Cerebellar cortex (tissue), 1 donor: ENCODE measurements around the gene DIP2C.

Experiments
- DNase-seq: peaks from one replicate; pipeline ENCODE4 v3.0.0-alpha.2; 2015; ENCODE audit warnings: low spot score

DIP2C gene

GRCh38 chr10:552679-553078, 136.8 kb downstream of the DIP2C start:
- DNase-seq = no peak

GRCh38 chr10:551373-552252, 137.9 kb downstream of the DIP2C start:
- DNase-seq = peak; percentile 57

DNA sequence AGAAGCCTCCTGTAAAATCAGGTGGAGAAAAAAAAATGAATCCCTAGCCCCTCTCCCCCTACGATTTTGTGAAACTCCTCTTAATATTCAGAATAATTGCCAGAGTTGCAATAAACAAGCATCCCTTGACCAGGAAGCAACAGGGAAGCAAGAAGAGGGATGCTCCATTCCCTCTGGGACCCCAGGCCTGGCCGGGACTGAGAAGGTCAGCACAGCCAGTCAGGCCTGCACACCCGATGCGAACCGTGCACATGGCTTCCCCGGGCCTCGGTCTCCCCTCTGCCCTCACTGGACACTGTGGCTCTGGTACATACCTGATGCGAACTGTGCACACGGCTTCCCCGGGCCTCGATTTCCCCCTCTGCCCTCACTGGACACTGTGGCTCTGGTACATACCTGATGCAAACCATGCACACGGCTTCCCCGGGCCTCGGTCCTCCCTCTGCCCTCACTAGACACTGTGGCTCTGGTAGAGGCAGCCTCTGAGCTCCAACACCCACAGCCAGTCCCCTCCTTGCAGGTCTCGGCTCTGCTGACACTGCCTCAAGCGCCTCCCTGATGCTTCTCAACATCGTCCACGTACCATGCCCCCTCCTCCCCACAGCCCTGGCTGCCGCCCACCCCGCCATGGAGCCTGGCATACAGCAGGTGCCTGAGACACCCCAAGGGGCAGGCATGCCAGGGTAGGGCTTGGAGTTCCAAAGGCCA, 138.6 kb downstream of the DIP2C start:
- no peak for DNase-seq

DNA sequence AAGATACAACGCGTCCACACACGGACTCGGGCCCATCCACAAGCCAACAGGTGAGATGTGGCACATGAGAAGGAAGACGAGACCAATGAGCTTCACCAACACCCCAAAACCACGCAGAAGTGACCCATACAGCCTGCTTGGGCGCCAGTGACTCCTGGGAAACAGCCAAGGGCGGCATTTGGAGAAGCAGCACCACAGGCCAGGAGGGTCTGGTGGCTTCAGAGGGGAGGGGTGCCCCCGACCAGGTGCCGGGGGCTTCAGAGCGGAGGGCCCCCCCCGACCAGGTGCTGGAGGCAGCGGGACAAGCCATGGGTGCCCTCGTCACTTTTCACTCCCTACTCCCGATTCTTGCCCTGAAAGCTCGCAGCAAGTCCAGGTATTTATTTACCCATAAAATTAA, 140.1 kb downstream of the DIP2C start:
- DNase-seq = no peak

- no peak for DNase-seq
Measured at GRCh38 chr10:548238-548901, 141.1 kb downstream of the DIP2C start.

GRCh38 chr10:547591-548081, 141.8 kb downstream of the DIP2C start:
- no peak for DNase-seq

DNA sequence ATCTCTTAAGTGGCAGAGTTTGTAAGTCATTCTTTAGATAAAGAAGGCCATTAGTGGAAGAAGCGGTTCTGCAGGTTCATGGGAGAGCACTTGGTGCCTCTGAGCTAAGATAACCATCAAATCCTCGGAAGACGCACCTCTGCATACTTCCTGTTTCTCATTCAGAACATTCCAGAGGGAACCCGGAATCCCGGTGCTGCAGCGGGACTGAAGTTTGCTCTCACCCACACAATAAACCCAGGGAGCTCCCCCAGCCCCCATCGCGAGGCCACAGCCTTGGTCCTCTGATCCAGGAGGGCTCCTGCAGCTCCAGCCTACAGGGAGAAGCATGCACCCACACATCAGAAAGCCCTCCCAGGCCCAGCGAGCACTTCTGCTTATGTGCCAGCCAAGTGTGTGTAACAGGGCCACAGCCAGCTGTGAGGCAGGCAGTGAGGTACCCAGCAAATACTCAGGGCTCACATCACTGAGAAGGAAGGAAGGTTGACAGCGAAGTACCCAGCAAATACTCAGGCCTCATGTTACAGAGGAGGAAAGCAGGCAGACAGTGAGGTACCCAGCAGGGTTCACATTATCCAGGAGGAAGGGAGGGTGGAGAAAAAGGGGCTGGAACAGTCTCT, 142.4 kb downstream of the DIP2C start:
- no peak for DNase-seq

GRCh38 chr10:546451-546850, 143.0 kb downstream of the DIP2C start:
- no peak for DNase-seq

- no peak for DNase-seq
Measured at GRCh38 chr10:543862-544822, 145.3 kb downstream of the DIP2C start.

GRCh38 chr10:543131-543530, 146.3 kb downstream of the DIP2C start:
- DNase-seq = peak; percentile 75

- peak; percentile 95 for DNase-seq
Measured at GRCh38 chr10:541750-542371, 147.6 kb downstream of the DIP2C start.

- DNase-seq = no peak
Measured at GRCh38 chr10:541041-541440, 148.4 kb downstream of the DIP2C start.

GRCh38 chr10:538895-539294, 150.6 kb downstream of the DIP2C start:
- no peak for DNase-seq

DNA sequence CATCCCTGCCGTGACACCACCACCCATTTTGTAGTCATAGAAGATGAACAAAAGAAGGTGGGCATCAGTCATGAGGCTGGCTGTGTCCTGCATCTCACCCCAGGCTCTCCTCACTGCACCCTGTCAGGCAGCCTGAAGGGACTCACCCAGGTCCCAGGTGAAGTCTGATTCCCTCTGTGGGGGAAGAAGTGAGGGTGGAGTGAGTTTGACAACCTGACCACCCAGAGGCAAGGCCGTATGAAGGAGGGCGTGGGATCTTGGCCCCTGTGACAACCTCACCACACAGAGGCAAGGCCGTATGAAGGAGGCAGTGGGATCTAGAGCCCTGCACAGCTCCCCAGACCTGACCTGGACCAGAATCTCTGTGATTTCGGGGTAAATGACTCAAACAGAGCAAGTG, 152.5 kb downstream of the DIP2C start:
- no peak for DNase-seq

DNA sequence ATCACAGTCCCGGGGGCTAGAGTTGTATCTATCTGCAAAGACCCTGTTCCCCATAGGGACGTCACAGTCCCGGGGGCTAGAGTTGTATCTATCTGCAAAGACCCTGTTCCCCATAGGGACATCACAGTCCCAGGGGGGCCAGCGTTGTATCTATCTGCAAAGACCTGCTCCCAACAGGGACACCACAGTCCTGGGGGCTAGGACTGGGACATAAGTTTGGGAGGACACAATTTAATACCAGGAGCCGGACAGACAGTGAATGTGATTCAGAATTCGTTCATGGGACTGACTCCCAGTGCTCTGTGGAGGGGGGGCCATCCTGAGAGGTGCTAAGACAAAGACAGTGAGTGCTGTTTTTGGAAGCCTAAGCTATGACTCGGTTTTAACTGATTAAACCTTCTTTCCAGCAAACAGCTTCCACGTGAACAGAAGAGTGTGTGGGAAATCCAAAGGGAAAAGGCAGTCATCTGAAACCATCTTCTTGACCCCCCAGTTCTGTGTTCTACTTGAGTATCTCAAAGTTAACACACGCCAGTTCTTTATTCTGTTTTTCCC, 153.0 kb downstream of the DIP2C start:
- DNase-seq = no peak

DNA sequence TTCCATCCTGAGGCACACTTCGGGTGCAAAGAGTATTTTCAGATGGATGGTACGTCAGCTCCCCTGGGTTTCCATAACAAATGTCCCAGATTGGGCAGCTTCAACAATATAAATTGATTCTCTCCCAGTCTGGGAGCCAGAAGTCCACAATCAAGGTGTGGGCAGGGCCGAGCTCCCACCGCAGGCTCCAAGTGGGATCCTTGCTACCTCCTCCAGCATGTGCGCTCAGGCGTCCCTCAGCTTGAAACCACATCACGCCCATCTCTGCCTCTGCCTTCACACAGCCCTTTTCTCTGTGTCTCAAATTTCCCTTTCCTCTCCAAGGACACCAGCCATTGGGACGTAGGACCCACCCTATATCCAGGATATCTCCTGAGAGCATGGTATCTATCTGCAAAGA, 153.5 kb downstream of the DIP2C start:
- DNase-seq = no peak

GRCh38 chr10:535051-535450, 154.4 kb downstream of the DIP2C start:
- no peak for DNase-seq

DNA sequence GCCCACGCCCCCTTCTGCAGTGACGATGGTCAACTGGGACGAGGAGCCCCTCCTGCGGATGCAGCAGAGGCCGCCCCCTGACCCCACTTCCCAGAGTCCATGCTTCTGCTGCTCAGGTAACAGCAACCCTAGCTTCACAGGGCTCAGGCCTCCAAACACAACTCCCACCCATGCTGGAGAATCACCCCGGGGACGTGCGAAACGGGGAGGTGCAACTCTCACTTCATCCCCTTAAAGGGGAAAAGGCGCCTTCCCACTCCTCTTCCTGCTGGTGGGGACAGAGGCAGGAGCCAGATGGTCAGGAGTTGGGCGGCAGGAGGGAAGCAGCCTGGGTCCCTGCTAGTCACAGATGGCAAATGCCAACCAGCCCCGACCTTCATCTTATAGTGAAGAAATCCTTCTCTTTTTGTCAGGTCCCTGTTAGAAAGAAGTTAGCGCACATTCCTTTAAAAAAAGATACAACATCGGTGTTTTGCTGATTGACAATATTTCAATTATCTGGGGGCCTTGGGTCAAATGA, 155.4 kb downstream of the DIP2C start:
- peak; percentile 69 for DNase-seq

GRCh38 chr10:533611-534010, 155.9 kb downstream of the DIP2C start:
- no peak for DNase-seq

DNA sequence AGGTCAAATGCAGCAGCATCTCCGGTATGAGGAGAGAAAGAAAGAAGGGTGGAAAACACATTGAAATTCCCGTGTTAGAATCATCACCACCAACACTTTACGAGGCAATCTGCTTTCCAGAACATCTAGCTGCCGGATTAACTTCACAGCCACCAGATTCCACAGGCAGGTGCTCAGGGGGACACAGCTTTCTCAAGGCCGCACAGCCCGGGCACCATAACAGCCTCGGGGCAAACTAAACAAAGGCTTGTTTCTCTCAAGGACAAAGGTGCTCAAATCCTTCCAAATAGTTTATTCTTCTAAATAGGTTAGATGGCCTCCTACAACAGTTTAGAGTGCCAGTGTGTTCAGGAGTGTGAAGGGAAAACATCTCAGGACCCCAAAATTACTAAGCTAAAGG, 156.3 kb downstream of the DIP2C start:
- DNase-seq = no peak
